GM23248 (cell line): ENCODE measurements around the gene UQCRFS1. TPM values are rescaled to one million over a fixed set of nuclear protein-coding genes. Genes with fewer than 3 reads are reported as not detected.

Experiments
- DNase-seq: peaks from one replicate; pipeline ENCODE4 v3.0.0-alpha.2; 2015
- H2AFZ ChIP-seq: fragments of 200-600 bp; sonication (generic); 2 replicates; pipeline ENCODE4 v1.6.1; 2016; ENCODE audit warnings: antibody characterized with exemption
- H3F3A ChIP-seq: fragments of 200-600 bp; sonication (generic); 2 replicates; pipeline ENCODE4 v1.6.1; 2016; ENCODE audit warnings: mild to moderate bottlenecking, antibody characterized with exemption, mixed run types; ENCODE audit not compliant: insufficient read depth
- H3K27ac ChIP-seq: fragments of 200-600 bp; sonication (generic); 2 replicates; pipeline ENCODE4 v1.5.1; 2016; ENCODE audit warnings: mild to moderate bottlenecking
- H3K27me3 ChIP-seq: fragments of 200-600 bp; sonication (generic); replicated peaks from 2 replicates; pipeline ENCODE4 v1.6.1; 2016; ENCODE audit warnings: mild to moderate bottlenecking; ENCODE audit not compliant: insufficient read depth
- H3K36me3 ChIP-seq: fragments of 200-600 bp; sonication (generic); 2 replicates; pipeline ENCODE4 v1.6.1; 2016; ENCODE audit warnings: low read depth, mild to moderate bottlenecking
- H3K4me1 ChIP-seq: fragments of 200-600 bp; sonication (generic); 2 replicates; pipeline ENCODE4 v1.6.1; 2016; ENCODE audit warnings: mild to moderate bottlenecking; ENCODE audit not compliant: insufficient read depth
- H3K4me2 ChIP-seq: fragments of 200-600 bp; sonication (generic); one replicate; pipeline ENCODE4 v1.6.1; 2016; ENCODE audit warnings: mild to moderate bottlenecking; ENCODE audit not compliant: unreplicated experiment
- H3K4me3 ChIP-seq: fragments of 200-600 bp; sonication (generic); 2 replicates; pipeline ENCODE4 v1.5.1; 2016; ENCODE audit warnings: mild to moderate bottlenecking
- H3K79me2 ChIP-seq: fragments of 200-600 bp; sonication (generic); 2 replicates; pipeline ENCODE4 v1.6.1; 2016; ENCODE audit warnings: mild to moderate bottlenecking; ENCODE audit not compliant: insufficient read depth
- H3K9ac ChIP-seq: fragments of 200-600 bp; sonication (generic); 2 replicates; pipeline ENCODE4 v1.6.1; 2016; ENCODE audit warnings: mild to moderate bottlenecking
- H3K9me2 ChIP-seq: fragments of 200-600 bp; sonication (generic); 2 replicates; pipeline ENCODE4 v1.6.1; 2016; ENCODE audit warnings: mixed run types, mild to moderate bottlenecking, moderate library complexity; ENCODE audit not compliant: insufficient read depth
- H3K9me3 ChIP-seq: fragments of 200-600 bp; sonication (generic); one replicate; pipeline ENCODE4 v1.6.1; 2017; ENCODE audit warnings: low read depth
- H4K20me1 ChIP-seq: fragments of 200-600 bp; sonication (generic); 2 replicates; pipeline ENCODE4 v1.6.0; 2016; ENCODE audit not compliant: insufficient read depth
- EZH2 ChIP-seq: fragments of 200-600 bp; sonication (generic); IDR thresholded peaks from 2 replicates; pipeline ENCODE4 v1.6.1; 2018; ENCODE audit warnings: antibody characterized with exemption, mild to moderate bottlenecking; ENCODE audit not compliant: insufficient read depth, poor library complexity, severe bottlenecking
- EZH2phosphoT487 ChIP-seq: fragments of 200-600 bp; sonication (generic); IDR thresholded peaks from 2 replicates; pipeline ENCODE4 v1.6.1; 2018; ENCODE audit warnings: antibody characterized with exemption, moderate library complexity, mild to moderate bottlenecking, low read depth; ENCODE audit not compliant: insufficient read depth
- WGBS, 2 experiments: methylation state at CpG; one replicate each; pipeline ENCODE4 v1.1.6; 2015 to 2017; ENCODE audit warnings: low lambda C conversion rate in 2 of 2, low coverage in 1 of 2; ENCODE audit errors: missing lambda C conversion rate in 2 of 2; 5-methylcytosine and 5-hydroxymethylcytosine counted together
- in situ Hi-C: fragments of 300-500 bp; cut with MboI; formaldehyde crosslinking; loops from 2 replicates; pipeline ENCODE4 v1.15.0; 2020
- polyA plus RNA-seq: library from polyadenylated mRNA; unstranded; fragments of >200 nt; fragmentation: Nextera tagmentation; extraction: Ambion mirVana; gene quantifications from 2 replicates; pipeline ENCODE4 v1.2.1, GENCODE V29; 2016
- total RNA-seq: library from RNA; depleted of rRNA; stranded (reverse); fragments of >200 nt; shearing (Covaris generic); gene quantifications from 2 replicates; pipeline ENCODE4 v1.2.3, GENCODE V29; 2014

The UQCRFS1 gene
- total and polyA plus RNA-seq, 2 experiments from 2014 or later: 32.1 to 58.9 TPM

GRCh38 chr19:29206453-29206852, 6.5 kb downstream of the UQCRFS1 start:
- Histone ChIP-seq H4K20me1 (peaks cover 23% of the 10 kb centered on the region), H3F3A (no peaks in the 10 kb centered on the region), H3K79me2 (peaks cover 75% of the 10 kb centered on the region), H3K9me3 (no peaks in the 10 kb centered on the region), H3K9ac (no peak overlapping the region), H3K4me1 (peaks cover 10% of the 10 kb centered on the region; the same call in 1 of the 2 replicates), H3K27ac (no peak overlapping the region), H2AFZ (no peak overlapping the region), H3K4me2 (no peak overlapping the region), H3K27me3 (no peaks in the 10 kb centered on the region), H3K9me2 (no peaks in the 10 kb centered on the region), H3K4me3 (no peak overlapping the region), H3K36me3 (peaks cover 15% of the 10 kb centered on the region; the same call in 1 of the 2 replicates)
- no peak for DNase-seq
- 99 to 100% methylated on average over 3 of the region's 3 CpGs for WGBS, 2 experiments
- TF ChIP-seq EZH2 (no peak), EZH2phosphoT487 (no peak)
- in situ Hi-C loops: no loop called here

GRCh38 chr19:29202281-29202680, 10.7 kb downstream of the UQCRFS1 start:
- in situ Hi-C loops: no loop called here
- H3K27ac ChIP-seq: no peak overlapping the region
- WGBS, 2 experiments: 97 to 100% methylated on average over 2 of the region's 2 CpGs

GRCh38 chr19:29201855-29202254, 11.1 kb downstream of the UQCRFS1 start:
- 96 to 100% methylated on average over 2 of the region's 2 CpGs for WGBS, 2 experiments

More at GRCh38 chr19:29202281-29202680, 10.7 kb downstream of the UQCRFS1 start:
- Histone ChIP-seq H4K20me1 (no peaks in the 10 kb centered on the region), H3K36me3 (peaks cover 15% of the 10 kb centered on the region; the same call in 1 of the 2 replicates), H3K9ac (no peak overlapping the region), H3K9me3 (no peaks in the 10 kb centered on the region), H3K79me2 (peaks cover 33% of the 10 kb centered on the region), H2AFZ (no peak overlapping the region), H3K4me3 (no peak overlapping the region), H3K4me2 (no peak overlapping the region), H3K9me2 (no peaks in the 10 kb centered on the region), H3K4me1 (no peaks in the 10 kb centered on the region), H3K27me3 (no peaks in the 10 kb centered on the region), H3F3A (no peaks in the 10 kb centered on the region)
- TF ChIP-seq EZH2: no peak
- TF ChIP-seq EZH2phosphoT487: no peak
- no peak for DNase-seq

GRCh38 chr19:29194658-29195057, 18.3 kb downstream of the UQCRFS1 start:
- H3K79me2 ChIP-seq: no peaks in the 10 kb centered on the region
- H3K27me3 ChIP-seq: no peaks in the 10 kb centered on the region
- in situ Hi-C loops: no loop called here
- H3K9ac ChIP-seq: no peak overlapping the region
- TF ChIP-seq EZH2: no peak
- TF ChIP-seq EZH2phosphoT487: no peak
- no peaks in the 10 kb centered on the region for H3K4me1 ChIP-seq
- no peaks in the 10 kb centered on the region for H3K36me3 ChIP-seq
- H3K9me3 ChIP-seq: no peaks in the 10 kb centered on the region
- no peaks in the 10 kb centered on the region for H3F3A ChIP-seq
- WGBS, 2 experiments: 10 to 15% methylated on average over 2 of the region's 2 CpGs
- H3K4me3 ChIP-seq: no peak overlapping the region
- H4K20me1 ChIP-seq: no peaks in the 10 kb centered on the region
- H3K27ac ChIP-seq: no peak overlapping the region
- H2AFZ ChIP-seq: no peak overlapping the region
- DNase-seq: no peak
- H3K4me2 ChIP-seq: no peak overlapping the region
- no peaks in the 10 kb centered on the region for H3K9me2 ChIP-seq

More at GRCh38 chr19:29201855-29202254, 11.1 kb downstream of the UQCRFS1 start:
- no peak overlapping the region for H3K4me3 ChIP-seq
- peaks cover 29% of the 10 kb centered on the region for H3K79me2 ChIP-seq
- H3K9me3 ChIP-seq: no peaks in the 10 kb centered on the region
- in situ Hi-C loops: no loop called here
- no peaks in the 10 kb centered on the region for H3F3A ChIP-seq
- H3K27me3 ChIP-seq: no peaks in the 10 kb centered on the region
- H3K4me2 ChIP-seq: no peak overlapping the region
- peaks cover 12% of the 10 kb centered on the region; the same call in 1 of the 2 replicates for H3K36me3 ChIP-seq
- H2AFZ ChIP-seq: no peak overlapping the region
- no peaks in the 10 kb centered on the region for H3K9me2 ChIP-seq
- H3K9ac ChIP-seq: no peak overlapping the region
- no peak for TF ChIP-seq EZH2
- no peak for TF ChIP-seq EZH2phosphoT487
- H4K20me1 ChIP-seq: no peaks in the 10 kb centered on the region
- no peak overlapping the region for H3K27ac ChIP-seq
- no peaks in the 10 kb centered on the region for H3K4me1 ChIP-seq
- no peak for DNase-seq

- Histone ChIP-seq H3K9ac (no peak overlapping the region), H3K27me3 (no peaks in the 10 kb centered on the region), H3F3A (no peaks in the 10 kb centered on the region), H3K79me2 (no peaks in the 10 kb centered on the region), H2AFZ (no peak overlapping the region), H3K4me3 (no peak overlapping the region), H3K4me1 (no peaks in the 10 kb centered on the region), H3K9me2 (no peaks in the 10 kb centered on the region), H3K4me2 (no peak overlapping the region), H3K27ac (no peak overlapping the region), H3K9me3 (no peaks in the 10 kb centered on the region), H4K20me1 (no peaks in the 10 kb centered on the region), H3K36me3 (no peaks in the 10 kb centered on the region)
- TF ChIP-seq EZH2: no peak
- TF ChIP-seq EZH2phosphoT487: no peak
- in situ Hi-C loops: no loop called here
- 72 to 78% methylated on average over 5 of the region's 5 CpGs for WGBS, 2 experiments
- DNase-seq: no peak
Observed at GRCh38 chr19:29193155-29193554, 19.8 kb downstream of the UQCRFS1 start.
